Prostate gland (tissue), 2 donors: Measurements from ENCODE around the gene HES3. TPM values are rescaled to one million over a fixed set of nuclear protein-coding genes. Genes with fewer than 3 reads are reported as not detected.

Experiments
- DNase-seq: peaks from one replicate; pipeline ENCODE4 v3.0.0-alpha.2; 2019; ENCODE audit warnings: low spot score
- H3K27ac ChIP-seq, 2 donors: fragments of 200-600 bp; sonication (generic); 2 replicates each; pipeline ENCODE4 v1.5.1; 2017 to 2019
- H3K27me3 ChIP-seq: fragments of 200-600 bp; sonication (generic); replicated peaks from 2 replicates; pipeline ENCODE4 v1.5.1; 2019; ENCODE audit not compliant: insufficient read depth
- H3K36me3 ChIP-seq, 2 donors: fragments of 200-600 bp; sonication (generic); 1 replicate in 1 of 2; 2 replicates in 1 of 2; pipeline versions ENCODE4 v1.5.1 to v1.8.1; 2017 to 2019
- H3K4me1 ChIP-seq: fragments of 200-600 bp; sonication (generic); replicated peaks from 2 replicates; pipeline ENCODE4 v1.5.1; 2019
- H3K4me3 ChIP-seq, 2 donors: fragments of 200-600 bp; sonication (generic); 2 replicates each; pipeline ENCODE4 v1.5.1; 2017 to 2019
- H3K9me3 ChIP-seq: fragments of 200-600 bp; sonication (generic); 2 replicates; pipeline ENCODE4 v1.5.1; 2017
- CTCF ChIP-seq, 4 experiments: fragments of 200-600 bp in 2 of 4; fragments of 450-650 bp in 2 of 4; sonication (generic) in 2 of 4; IDR thresholded peaks; 1 replicate in 3 of 4; 2 replicates in 1 of 4; pipeline ENCODE4 v1.5.1; 2016 to 2019; ENCODE audit warnings: antibody characterized with exemption in 4 of 4, mild to moderate bottlenecking in 2 of 4, moderate library complexity in 2 of 4
- POLR2A ChIP-seq: fragments of 450-650 bp; IDR thresholded peaks from one replicate; pipeline ENCODE4 v1.6.1; 2016; ENCODE audit warnings: antibody characterized with exemption, mild to moderate bottlenecking
- POLR2AphosphoS5 ChIP-seq: sonication (generic); formaldehyde crosslinking; IDR thresholded peaks from one replicate; pipeline ENCODE4 v1.6.1; 2017; ENCODE audit warnings: antibody characterized with exemption
- WGBS: methylation state at CpG from one replicate; pipeline ENCODE4 v1.1.5; 2018; 5-methylcytosine and 5-hydroxymethylcytosine counted together
- intact Hi-C: fragments of 100-400 bp; cut with DNase I; formaldehyde crosslinking; loops from one replicate; pipeline ENCODE4 v1.14.2; 2022
- total RNA-seq, 2 donors: library from RNA; depleted of rRNA; stranded (reverse); fragments of >200 nt; gene quantifications; one replicate each; pipeline ENCODE4 v1.1.0, GENCODE V29; 2016

HES3 gene
- total RNA-seq, 2 donors from 2014 or later, result not detected

GRCh38 chr1:6243053-6243834, 735 bp upstream of the HES3 start:
- Histone ChIP-seq H3K9me3 (no peaks in the 10 kb centered on the region), H3K36me3 (no peaks in the 10 kb centered on the region), H3K4me3 (no peak overlapping the region), H3K27me3 (peaks cover 32% of the 10 kb centered on the region), H3K27ac (no peak overlapping the region), H3K4me1 (peaks cover 12% of the 10 kb centered on the region)
- intact Hi-C loops, result loop anchor here (5.0 kb wide), 2 partner anchors 36 to 191 kb away; partner anchors contain the start of gene RNF207
- no peak for TF ChIP-seq CTCF (IDR thresholded peaks at IDR 0.05)
- TF ChIP-seq POLR2AphosphoS5, result no peak
- TF ChIP-seq POLR2A, result no peak
- DNase-seq, result no peak
- WGBS, result 17% methylated on average over 20 of the region's 20 CpGs

DNA sequence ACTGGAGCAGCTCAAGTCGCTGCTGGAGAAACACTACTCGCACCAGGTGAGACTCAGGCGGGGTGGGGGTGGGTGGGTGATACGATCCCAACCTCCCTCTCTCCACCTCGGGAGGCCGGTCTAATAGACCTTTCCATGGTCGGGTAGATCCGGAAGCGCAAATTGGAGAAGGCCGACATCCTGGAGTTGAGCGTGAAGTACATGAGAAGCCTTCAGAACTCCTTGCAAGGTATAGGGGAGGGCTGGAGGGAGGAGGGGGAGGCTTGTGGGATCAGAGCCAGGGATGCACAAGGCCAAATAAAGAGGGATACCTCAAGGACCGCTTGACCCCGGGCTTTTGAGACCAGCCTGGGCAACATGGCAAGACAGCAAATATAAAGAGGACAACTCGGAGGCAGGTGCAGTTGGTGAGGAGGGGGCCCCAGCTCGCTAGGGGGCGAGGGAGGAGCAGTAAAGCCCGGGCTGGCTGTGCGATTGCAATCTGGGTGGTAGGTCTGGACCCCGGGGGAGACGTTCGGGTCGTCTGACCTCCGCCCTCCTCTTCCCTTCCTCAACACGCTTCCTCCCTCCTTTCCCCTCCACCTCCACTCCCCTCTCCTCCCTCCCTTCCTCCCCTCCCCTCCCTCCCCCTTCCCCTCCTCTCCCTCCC, 546 bp downstream of the HES3 start:
- H3K4me1 ChIP-seq, result peaks cover 12% of the 10 kb centered on the region
- TF ChIP-seq POLR2AphosphoS5, result no peak
- no peak for TF ChIP-seq POLR2A
- TF ChIP-seq CTCF (IDR thresholded peaks at IDR 0.05), result no peak
- 2% methylated on average over 24 of the region's 24 CpGs for WGBS
- no peak overlapping the region for H3K27ac ChIP-seq
- DNase-seq, result no peak
- no peak overlapping the region for H3K4me3 ChIP-seq
- intact Hi-C loops, result loop anchor here (5.0 kb wide), 3 partner anchors 37 to 192 kb away; partner anchors contain the start of genes ACOT7 and RNF207
- H3K36me3 ChIP-seq, result no peaks in the 10 kb centered on the region
- H3K9me3 ChIP-seq, result no peaks in the 10 kb centered on the region
- peaks cover 32% of the 10 kb centered on the region for H3K27me3 ChIP-seq

DNA sequence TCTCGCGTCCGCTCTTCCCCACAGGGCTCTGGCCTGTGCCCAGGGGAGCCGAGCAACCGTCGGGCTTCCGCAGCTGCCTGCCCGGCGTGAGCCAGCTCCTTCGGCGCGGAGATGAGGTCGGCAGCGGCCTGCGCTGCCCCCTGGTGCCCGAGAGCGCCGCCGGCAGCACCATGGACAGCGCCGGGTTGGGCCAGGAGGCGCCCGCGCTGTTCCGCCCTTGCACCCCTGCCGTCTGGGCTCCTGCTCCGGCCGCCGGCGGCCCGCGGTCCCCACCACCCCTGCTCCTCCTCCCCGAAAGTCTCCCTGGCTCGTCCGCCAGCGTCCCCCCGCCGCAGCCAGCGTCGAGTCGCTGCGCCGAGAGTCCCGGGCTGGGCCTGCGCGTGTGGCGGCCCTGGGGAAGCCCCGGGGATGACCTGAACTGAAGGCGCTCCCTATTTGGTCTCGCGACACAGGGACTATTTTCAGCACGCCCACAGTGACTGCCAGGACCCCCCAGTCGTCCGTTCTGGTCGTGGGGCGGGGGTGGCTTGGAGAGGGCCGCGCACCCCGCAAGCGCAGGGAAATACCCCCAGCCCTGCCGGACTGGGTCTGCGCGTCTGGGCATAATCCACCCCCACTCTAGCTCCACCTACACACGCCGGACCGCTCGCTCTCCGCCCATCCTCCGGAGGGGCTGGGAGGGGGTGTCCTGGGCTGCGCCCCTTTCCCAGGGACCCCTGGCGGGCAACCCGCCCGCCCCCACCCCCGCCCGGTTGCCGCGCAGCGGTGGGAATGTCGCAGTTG, 1.3 kb downstream of the HES3 start:
- H3K9me3 ChIP-seq, result no peaks in the 10 kb centered on the region
- DNase-seq, result peak; percentile 64
- WGBS, result under 1% methylated on average over 79 of the region's 79 CpGs
- H3K4me3 ChIP-seq, result peak overlapping the region in 1 of 2 donors; percentile 8
- intact Hi-C loops, result loop anchor here (5.0 kb wide), 1 partner anchor 147 kb away; the partner anchor contains the start of gene ACOT7
- TF ChIP-seq CTCF (IDR thresholded peaks at IDR 0.05) (peak; percentile 53 to 93 (median 82)), POLR2A (no peak), POLR2AphosphoS5 (peak; percentile 49)
- no peaks in the 10 kb centered on the region for H3K36me3 ChIP-seq
- H3K27ac ChIP-seq, result no peak overlapping the region
- H3K4me1 ChIP-seq, result peaks cover 12% of the 10 kb centered on the region
- H3K27me3 ChIP-seq, result peaks cover 33% of the 10 kb centered on the region

GRCh38 chr1:6245869-6246496, 2.0 kb downstream of the HES3 start:
- no peak for DNase-seq
- Histone ChIP-seq H3K27me3 (peaks cover 38% of the 10 kb centered on the region), H3K4me1 (peaks cover 12% of the 10 kb centered on the region), H3K36me3 (no peaks in the 10 kb centered on the region), H3K27ac (no peak overlapping the region), H3K9me3 (no peaks in the 10 kb centered on the region), H3K4me3 (peak overlapping the region in 1 of 2 donors; percentile 8)
- intact Hi-C loops, result loop anchor here (2.0 to 5.0 kb wide), 3 partner anchors 97 to 193 kb away; partner anchors contain the start of gene ACOT7
- WGBS, result 4% methylated on average over 45 of the region's 49 CpGs
- no peak for TF ChIP-seq POLR2AphosphoS5
- TF ChIP-seq POLR2A, result no peak
- no peak for TF ChIP-seq CTCF (IDR thresholded peaks at IDR 0.05)
